ENCODE data around the gene OXTR.

OXTR gene

GRCh38 chr3:8749316-8749715, 20.1 kb downstream of the OXTR start:
- DNase-seq (ENCODE audit: low read depth): no peak
- H3K4me3 ChIP-seq (ENCODE audit: low read depth, low read length): no peak overlapping the region
- no peak for TF ChIP-seq CTCF (IDR thresholded peaks at IDR 0.05; ENCODE audit: low read depth, low read length, missing control alignments)
- in situ Hi-C loops (cut with HindIII; ENCODE audit: low sequenced_read_pairs): no loop called here

- in situ Hi-C loops (cut with HindIII; ENCODE audit: low sequenced_read_pairs): no loop called here
- H3K4me3 ChIP-seq (ENCODE audit: low read depth, low read length): no peak overlapping the region
- TF ChIP-seq CTCF (IDR thresholded peaks at IDR 0.05; ENCODE audit: low read depth, low read length, missing control alignments): no peak
- DNase-seq (ENCODE audit: low read depth): no peak
These were observed 22.6 kb downstream of the OXTR start for GRCh38 chr3:8746780-8747345.

- in situ Hi-C loops (cut with HindIII; ENCODE audit: low sequenced_read_pairs): no loop called here
- no peak for DNase-seq (ENCODE audit: low read depth)
- TF ChIP-seq CTCF (IDR thresholded peaks at IDR 0.05; ENCODE audit: low read depth, low read length, missing control alignments): no peak
- H3K4me3 ChIP-seq (ENCODE audit: low read depth, low read length): no peak overlapping the region
These were observed 23.6 kb downstream of the OXTR start for GRCh38 chr3:8745619-8746370.

- no peak overlapping the region for H3K4me3 ChIP-seq (ENCODE audit: low read depth, low read length)
- TF ChIP-seq CTCF (IDR thresholded peaks at IDR 0.05; ENCODE audit: low read depth, low read length, missing control alignments): no peak
- in situ Hi-C loops (cut with HindIII; ENCODE audit: low sequenced_read_pairs): no loop called here
- no peak for DNase-seq (ENCODE audit: low read depth)
These were observed 25.5 kb downstream of the OXTR start for GRCh38 chr3:8743911-8744310.

- no peak for TF ChIP-seq CTCF (IDR thresholded peaks at IDR 0.05; ENCODE audit: low read depth, low read length, missing control alignments)
- DNase-seq (ENCODE audit: low read depth): no peak
- in situ Hi-C loops (cut with HindIII; ENCODE audit: low sequenced_read_pairs): no loop called here
- H3K4me3 ChIP-seq (ENCODE audit: low read depth, low read length): no peak overlapping the region
These were observed 26.3 kb downstream of the OXTR start for GRCh38 chr3:8743021-8743601.

GRCh38 chr3:8741581-8742261, 27.7 kb downstream of the OXTR start:
- no peak for TF ChIP-seq CTCF (IDR thresholded peaks at IDR 0.05; ENCODE audit: low read depth, low read length, missing control alignments)
- H3K4me3 ChIP-seq (ENCODE audit: low read depth, low read length): peak overlapping the region; percentile 7
- in situ Hi-C loops (cut with HindIII; ENCODE audit: low sequenced_read_pairs): no loop called here
- DNase-seq (ENCODE audit: low read depth): peak; percentile 68
